ENCODE data around the gene TMEM203. TPM values are rescaled to one million over a fixed set of nuclear protein-coding genes. Genes with fewer than 3 reads are reported as not detected.

TMEM203 gene
- polyA plus RNA-seq, 1 donor (not counting 4 experiments of a cell fraction or from before 2014, with no cell fraction given) = 29.2 TPM

DNA sequence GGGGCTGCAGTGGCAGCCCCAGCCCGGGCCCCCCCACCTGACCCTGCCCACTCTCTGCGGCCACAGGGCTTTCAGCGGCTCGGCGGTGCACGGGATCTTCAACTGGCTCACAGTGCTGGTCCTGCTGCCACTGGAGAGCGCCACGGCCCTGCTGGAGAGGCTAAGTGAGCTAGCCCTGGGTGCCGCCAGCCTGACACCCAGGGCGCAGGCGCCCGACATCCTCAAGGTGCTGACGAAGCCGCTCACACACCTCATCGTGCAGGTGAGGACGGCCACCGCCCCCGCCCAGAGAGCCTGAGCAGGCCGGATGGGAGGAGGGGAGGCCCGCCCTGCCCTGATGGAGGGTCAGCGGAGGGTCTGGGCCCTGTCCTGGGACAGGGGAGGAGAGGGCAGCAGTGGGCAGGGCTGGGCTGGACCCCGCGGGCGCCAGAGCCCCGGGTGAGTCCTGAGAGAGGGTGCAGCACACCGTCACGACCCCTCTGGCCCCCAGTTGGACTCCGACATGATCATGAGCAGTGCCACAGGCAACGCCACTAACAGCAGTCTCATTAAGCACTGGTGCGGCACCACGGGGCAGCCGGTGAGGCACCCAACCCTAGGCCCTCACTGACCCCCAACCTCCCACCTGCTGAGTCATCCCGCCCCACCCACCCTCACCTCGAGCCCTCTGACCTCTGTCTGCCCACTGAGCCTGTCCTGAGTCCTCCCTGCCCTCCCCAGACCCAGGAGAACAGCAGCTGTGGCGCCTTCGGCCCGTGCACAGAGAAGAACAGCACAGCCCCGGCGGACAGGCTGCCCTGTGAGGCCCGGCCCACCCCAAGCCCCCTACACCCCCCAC is 27.9 kb upstream of the TMEM203 start:
- H3K9me1 ChIP-seq (ENCODE audit: control insufficient read depth, extremely low read depth, insufficient read depth, low read length) = no peaks in the 10 kb centered on the region
- dilution Hi-C loops (cut with MboI; ENCODE audit: extremely low pct_ligation_motif_present, low sequenced_read_pairs) = no loop called here
- FAIRE-seq (no peak), DNase-seq (ENCODE audit: low read depth, low spot score) (no peak)
- no peak overlapping the region for H2AFZ ChIP-seq (ENCODE audit: control insufficient read depth, low read length)
- H3K27ac ChIP-seq (ENCODE audit: control insufficient read depth, insufficient read depth, low read length) = no peak overlapping the region
- peaks cover 0 to 2% of the 10 kb centered on the region in 2 experiments for H3K36me3 ChIP-seq (ENCODE audit: control insufficient read depth in 2 of 2, extremely low read depth in 1 of 2, insufficient read depth in 2 of 2, low read length in 2 of 2)
- H3K4me1 ChIP-seq (ENCODE audit: control insufficient read depth, extremely low read depth, insufficient read depth, low read length) = no peaks in the 10 kb centered on the region
- H3K79me2 ChIP-seq (ENCODE audit: control insufficient read depth, insufficient read depth, low read length) = no peaks in the 10 kb centered on the region
- no peaks in the 10 kb centered on the region for H4K20me1 ChIP-seq (ENCODE audit: control insufficient read depth, extremely low read depth, insufficient read depth, low read length)
- H3K4me3 ChIP-seq (ENCODE audit: control insufficient read depth in 2 of 3, extremely low read depth in 1 of 3, insufficient read depth in 2 of 3, low read depth in 1 of 3, low read length in 3 of 3) = no peak overlapping the region
- peaks cover 15% of the 10 kb centered on the region for H3K27me3 ChIP-seq (ENCODE audit: control insufficient read depth, extremely low read depth, insufficient read depth, low read length)
- H3K9me3 ChIP-seq (ENCODE audit: control insufficient read depth, low read depth, low read length) = no peaks in the 10 kb centered on the region
- TF ChIP-seq CTCF (optimal IDR thresholded peaks at IDR 0.05 in 1 of 3, IDR thresholded peaks at IDR 0.05 in 1 of 3, conservative IDR thresholded peaks at IDR 0.05 in 1 of 3; ENCODE audit: extremely low read depth in 1 of 3, insufficient read depth in 2 of 3, low read length in 3 of 3) (peak in 1 of 3 experiments; percentile 17), EZH2 (IDR thresholded peaks at IDR 0.05; ENCODE audit: low read length) (no peak)
- no peak overlapping the region for H3K4me2 ChIP-seq (ENCODE audit: control insufficient read depth, extremely low read depth, insufficient read depth, low read depth, low read length)
- no peak overlapping the region for H3K9ac ChIP-seq (ENCODE audit: control insufficient read depth, extremely low read depth, insufficient read depth, low read length)

- dilution Hi-C loops (cut with MboI; ENCODE audit: extremely low pct_ligation_motif_present, low sequenced_read_pairs) = no loop called here
- no peak for FAIRE-seq
- no peak for DNase-seq (ENCODE audit: low read depth, low spot score)
- Histone ChIP-seq H3K27me3 (ENCODE audit: control insufficient read depth, extremely low read depth, insufficient read depth, low read length) (peaks cover 15% of the 10 kb centered on the region), H4K20me1 (ENCODE audit: control insufficient read depth, extremely low read depth, insufficient read depth, low read length) (no peaks in the 10 kb centered on the region), H3K9me3 (ENCODE audit: control insufficient read depth, low read depth, low read length) (no peaks in the 10 kb centered on the region), H3K36me3 (ENCODE audit: control insufficient read depth in 2 of 2, extremely low read depth in 1 of 2, insufficient read depth in 2 of 2, low read length in 2 of 2) (no peaks in the 10 kb centered on the region), H3K4me2 (ENCODE audit: control insufficient read depth, extremely low read depth, insufficient read depth, low read depth, low read length) (no peak overlapping the region), H3K27ac (ENCODE audit: control insufficient read depth, insufficient read depth, low read length) (no peak overlapping the region), H3K4me1 (ENCODE audit: control insufficient read depth, extremely low read depth, insufficient read depth, low read length) (peaks cover 2% of the 10 kb centered on the region), H3K9ac (ENCODE audit: control insufficient read depth, extremely low read depth, insufficient read depth, low read length) (no peak overlapping the region), H3K4me3 (ENCODE audit: control insufficient read depth in 2 of 3, extremely low read depth in 1 of 3, insufficient read depth in 2 of 3, low read depth in 1 of 3, low read length in 3 of 3) (no peak overlapping the region), H2AFZ (ENCODE audit: control insufficient read depth, low read length) (no peak overlapping the region), H3K9me1 (ENCODE audit: control insufficient read depth, extremely low read depth, insufficient read depth, low read length) (no peaks in the 10 kb centered on the region), H3K79me2 (ENCODE audit: control insufficient read depth, insufficient read depth, low read length) (no peaks in the 10 kb centered on the region)
- peak; percentile 8 for TF ChIP-seq EZH2 (IDR thresholded peaks at IDR 0.05; ENCODE audit: low read length)
- TF ChIP-seq CTCF (optimal IDR thresholded peaks at IDR 0.05 in 1 of 3, IDR thresholded peaks at IDR 0.05 in 1 of 3, conservative IDR thresholded peaks at IDR 0.05 in 1 of 3; ENCODE audit: extremely low read depth in 1 of 3, insufficient read depth in 2 of 3, low read length in 3 of 3) = no peak
These were observed 27.1 kb upstream of the TMEM203 start for GRCh38 chr9:137232510-137232909.

Measured in keratinocyte (primary cell).